AG04450 (cell line): Measurements from ENCODE around the gene MMP28. TPM values are rescaled to one million over a fixed set of nuclear protein-coding genes. Genes with fewer than 3 reads are reported as not detected.
A peak's percentile ranks its signal among the peaks of the same experiment; 100 is the strongest.

Experiments used
- CTCF ChIA-PET: fragments of 300-600, 350-600 bp; formaldehyde crosslinking; extraction: SDS; loops from one replicate; lab custom pipeline; 2022; ENCODE audit warnings: antibody characterized with exemption, inconsistent platforms; lab: Charles Lee
- POLR2A ChIA-PET: fragments of 350-600 bp; formaldehyde crosslinking; extraction: SDS; loops from one replicate; lab custom pipeline; 2021; ENCODE audit warnings: antibody characterized with exemption, inconsistent platforms; lab: Yijun Ruan, JAX
- DNase-seq: peaks from one replicate; pipeline ENCODE4 v3.0.0-alpha.2; 2011; ENCODE audit warnings: low read depth, low spot score
- H3K27ac ChIP-seq: one replicate; pipeline ENCODE4 v1.5.1; 2012; ENCODE audit warnings: low read depth, low read length, control low read depth
- H3K27me3 ChIP-seq: one replicate; pipeline ENCODE4 v1.6.0; 2012; ENCODE audit warnings: low read length; ENCODE audit not compliant: control insufficient read depth, insufficient read depth
- H3K4me3 ChIP-seq: 2 replicates; pipeline ENCODE4 v1.5.1; 2011; ENCODE audit warnings: mild to moderate bottlenecking, low read depth, low read length, control low read depth
- H3K9me3 ChIP-seq: 2 replicates; pipeline ENCODE4 v1.5.1; 2012; ENCODE audit warnings: low read length; ENCODE audit not compliant: control insufficient read depth, insufficient read depth
- polyA plus RNA-seq: library from polyadenylated mRNA; depleted of rRNA; stranded (reverse); fragments of >200 nt; gene quantifications from 2 replicates; pipeline ENCODE4 v1.2.3, GENCODE V29; 2011
- TF ChIP-seq, protein P1 (sequence below): IDR thresholded peaks from 2 replicates; pipeline ENCODE4 v1.5.1; 2011; ENCODE audit warnings: low read depth, low read length, control low read depth, inconsistent platforms

The MMP28 gene
- polyA plus RNA-seq, 1 experiment, result 0.17 TPM

DNA sequence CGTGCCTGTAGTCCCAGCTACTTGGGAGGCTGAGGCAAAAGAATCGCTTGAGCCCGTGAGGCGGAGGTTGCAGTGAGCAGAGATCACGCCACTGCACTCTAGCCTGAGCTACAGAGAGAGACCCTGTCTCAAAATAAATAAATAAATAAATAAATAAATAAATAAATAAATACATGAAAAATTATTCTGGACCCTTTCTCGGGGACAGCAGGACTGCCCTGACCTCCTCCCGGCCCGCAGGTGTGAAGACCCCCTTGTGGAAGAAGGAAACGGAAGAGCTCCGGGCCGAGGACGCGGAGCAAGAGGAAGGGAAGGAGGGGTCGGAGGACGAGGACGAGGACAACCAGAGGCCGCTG is 31.7 kb downstream of the MMP28 start:
- Histone ChIP-seq H3K27ac (no peak overlapping the region), H3K9me3 (no peaks in the 10 kb centered on the region), H3K4me3 (peak overlapping the region; percentile 22; the same call in 1 of the 2 replicates), H3K27me3 (peaks cover 34% of the 10 kb centered on the region)
- DNase-seq, result no peak
- CTCF ChIA-PET, result interaction anchor here (0.6 to 13.6 kb wide), 47 partner anchors 8 to 805 kb away, joined by 3 to 478 read pairs (median 5); partner anchors contain the start of genes GAS2L2 and TAF15
- TF ChIP-seq, protein P1, sequence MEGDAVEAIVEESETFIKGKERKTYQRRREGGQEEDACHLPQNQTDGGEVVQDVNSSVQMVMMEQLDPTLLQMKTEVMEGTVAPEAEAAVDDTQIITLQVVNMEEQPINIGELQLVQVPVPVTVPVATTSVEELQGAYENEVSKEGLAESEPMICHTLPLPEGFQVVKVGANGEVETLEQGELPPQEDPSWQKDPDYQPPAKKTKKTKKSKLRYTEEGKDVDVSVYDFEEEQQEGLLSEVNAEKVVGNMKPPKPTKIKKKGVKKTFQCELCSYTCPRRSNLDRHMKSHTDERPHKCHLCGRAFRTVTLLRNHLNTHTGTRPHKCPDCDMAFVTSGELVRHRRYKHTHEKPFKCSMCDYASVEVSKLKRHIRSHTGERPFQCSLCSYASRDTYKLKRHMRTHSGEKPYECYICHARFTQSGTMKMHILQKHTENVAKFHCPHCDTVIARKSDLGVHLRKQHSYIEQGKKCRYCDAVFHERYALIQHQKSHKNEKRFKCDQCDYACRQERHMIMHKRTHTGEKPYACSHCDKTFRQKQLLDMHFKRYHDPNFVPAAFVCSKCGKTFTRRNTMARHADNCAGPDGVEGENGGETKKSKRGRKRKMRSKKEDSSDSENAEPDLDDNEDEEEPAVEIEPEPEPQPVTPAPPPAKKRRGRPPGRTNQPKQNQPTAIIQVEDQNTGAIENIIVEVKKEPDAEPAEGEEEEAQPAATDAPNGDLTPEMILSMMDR, result no peak
- POLR2A ChIA-PET, result interaction anchor here (1.0 to 2.5 kb wide), 3 partner anchors 42 to 185 kb away, joined by 3 to 24 read pairs (median 5); partner anchors contain the start of genes PEX12 and TAF15

DNA sequence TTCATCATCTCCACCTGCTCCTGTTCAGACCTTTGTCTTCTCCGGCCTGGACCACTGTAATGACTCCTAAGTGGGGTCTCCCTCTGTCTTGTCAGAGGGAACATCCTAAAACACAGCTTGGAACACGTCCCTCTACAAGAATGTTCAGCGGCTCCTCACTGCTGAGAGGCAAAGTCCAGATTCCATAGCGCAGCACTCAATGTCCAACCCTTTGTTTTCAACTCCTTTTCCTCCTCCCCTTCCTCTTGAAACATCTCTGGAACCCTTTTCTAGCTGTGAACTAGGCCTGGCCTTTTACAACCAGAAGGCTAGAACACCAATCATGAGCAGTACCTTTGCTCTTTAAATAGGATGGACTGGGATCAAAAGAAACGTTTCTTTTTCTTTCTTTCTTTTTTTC is 33.8 kb downstream of the MMP28 start:
- Histone ChIP-seq H3K27me3 (peaks cover 26% of the 10 kb centered on the region), H3K9me3 (no peaks in the 10 kb centered on the region), H3K4me3 (no peak overlapping the region), H3K27ac (no peak overlapping the region)
- no peak for DNase-seq
- CTCF ChIA-PET, result interaction anchor here (0.7 to 13.6 kb wide), 5 partner anchors 14 to 773 kb away, joined by 3 to 478 read pairs (median 3); partner anchors contain the start of gene TAF15
- TF ChIP-seq, protein P1, result no peak
- POLR2A ChIA-PET, result no interaction called here

DNA sequence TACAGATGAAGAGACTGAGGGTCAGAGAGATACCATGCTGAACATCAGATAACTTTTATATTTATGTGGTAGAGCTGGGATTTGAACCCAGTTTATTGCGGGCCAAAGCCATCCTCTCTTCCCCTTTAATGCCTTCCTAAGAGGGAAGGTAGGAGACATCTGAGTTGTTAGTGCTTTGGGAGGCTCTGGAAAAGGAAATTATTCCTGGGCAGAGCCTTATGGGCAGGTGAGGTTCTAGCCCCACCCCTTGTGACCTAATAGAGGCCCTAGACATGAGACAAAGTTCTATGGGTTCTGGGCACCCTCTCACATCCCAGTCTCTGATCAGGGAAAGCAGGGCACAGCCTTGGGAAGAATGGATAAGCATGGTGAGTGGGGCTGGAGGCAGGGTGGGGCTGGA is 34.9 kb downstream of the MMP28 start, which contains the start of gene C17orf50:
Gene C17orf50 (plus strand): TSS at position 301 of the 400 bp plus-strand sequence. CDS start 55 bp downstream, at position 356.
- Histone ChIP-seq H3K9me3 (no peaks in the 10 kb centered on the region), H3K27ac (no peak within 1 kb of the TSS), H3K27me3 (peaks cover 33% of the 10 kb centered on the region), H3K4me3 (no peak within 1 kb of the TSS)
- CTCF ChIA-PET, result interaction anchor here (0.9 to 13.6 kb wide), 4 partner anchors 10 to 209 kb away, joined by 3 to 478 read pairs (median 6); partner anchors contain the start of gene TAF15
- TF ChIP-seq, protein P1, result no peak
- DNase-seq, result no peak
- POLR2A ChIA-PET, result no interaction called here

DNA sequence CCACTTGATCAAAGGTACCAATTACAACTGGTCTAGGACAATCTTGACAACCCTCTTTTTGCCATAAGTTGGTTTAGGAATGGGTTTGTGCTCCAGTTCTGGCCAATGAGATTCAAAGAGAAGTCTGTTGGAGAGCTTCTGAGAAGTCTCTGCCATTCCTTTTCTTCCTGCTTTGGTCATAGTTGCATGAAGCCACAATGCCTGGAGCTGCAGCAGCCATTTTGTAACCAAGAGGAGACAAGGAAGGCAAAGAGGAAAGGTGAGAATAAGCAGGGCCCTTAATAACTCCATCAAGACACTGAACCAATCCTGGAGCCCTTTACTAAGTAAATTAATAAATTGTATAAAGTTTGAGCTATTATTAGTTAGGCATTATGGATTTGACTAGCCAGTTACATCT is 38.2 kb downstream of the MMP28 start:
- no peak for DNase-seq
- no peak overlapping the region for H3K27ac ChIP-seq
- CTCF ChIA-PET, result interaction anchor here (1.4 to 3.3 kb wide), 4 partner anchors 9 to 144 kb away, joined by 4 to 17 read pairs (median 9); partner anchors contain the start of gene TAF15
- no peak overlapping the region for H3K4me3 ChIP-seq
- no peaks in the 10 kb centered on the region for H3K9me3 ChIP-seq
- TF ChIP-seq, protein P1, result no peak
- POLR2A ChIA-PET, result no interaction called here
- peaks cover 30% of the 10 kb centered on the region for H3K27me3 ChIP-seq
